K562 (cell line): ENCODE data around the gene EVL. TPM values are rescaled to one million over a fixed set of nuclear protein-coding genes. Genes with fewer than 3 reads are reported as not detected.

Experiments used
- ATAC-seq: fragments of 200-7000 bp; cut with Tn5 transposase; 3 replicates; pipeline ENCODE4 v1.9.1; 2020; ENCODE audit warnings: moderate library complexity
- BruUV-seq: library from RNA; stranded (reverse); fragments of 400-500 nt; replicated peaks from 2 replicates; lab custom pipeline; 2021; lab: Mats Ljungman, UMichigan
- CTCF ChIA-PET: fragments of 300-600 bp; formaldehyde crosslinking; extraction: SDS; loops from one replicate; lab custom pipeline; 2021; ENCODE audit warnings: low intra/inter-chr PET ratio; lab: Yijun Ruan, JAX
- POLR2A ChIA-PET: fragments of 300-600, 350-650 bp; sonication (Branson Sonifier 250); formaldehyde crosslinking; extraction: SDS; loops from one replicate; lab custom pipeline; 2021; ENCODE audit warnings: antibody characterized with exemption, inconsistent platforms; lab: Yijun Ruan, JAX
- DNase-seq, 4 experiments: peaks; one replicate each; pipeline versions ENCODE4 v3.0.0 to v3.0.0-alpha.2; 2011 to 2018; ENCODE audit warnings: low spot score in 3 of 4, mixed read lengths in 3 of 4; ENCODE audit errors: extremely low read depth in 1 of 4
- FAIRE-seq: peaks from 2 replicates; lab custom pipeline; 2011; peaks lifted over from hg19 to GRCh38; lab: Jason Lieb, UNC
- H2AFZ ChIP-seq: 2 replicates; pipeline ENCODE4 v1.6.0; 2011; ENCODE audit warnings: low read depth, low read length, control low read depth, inconsistent platforms
- H3K27ac ChIP-seq: fragments of 200-600 bp; 3 replicates; pipeline ENCODE4 v1.8.0; 2011; ENCODE audit warnings: low read depth, mild to moderate bottlenecking, control low read depth, inconsistent platforms, low read length, moderate library complexity, mixed read lengths; ENCODE audit errors: extremely low read depth
- H3K27me3 ChIP-seq, 2 experiments: fragments of 300-600 bp in 1 of 2; 2 replicates in 1 of 2; 3 replicates in 1 of 2; pipeline versions ENCODE4 v1.6.0 to v1.8.0; 2011; ENCODE audit warnings: inconsistent platforms in 2 of 2, low read length in 2 of 2, mild to moderate bottlenecking in 1 of 2, mixed read lengths in 1 of 2, moderate library complexity in 1 of 2; ENCODE audit not compliant: control insufficient read depth in 2 of 2, insufficient read depth in 2 of 2
- H3K36me3 ChIP-seq: fragments of 300-600 bp; 3 replicates; pipeline ENCODE4 v1.8.0; 2011; ENCODE audit warnings: mild to moderate bottlenecking, low read length, inconsistent platforms; ENCODE audit not compliant: control insufficient read depth, insufficient read depth
- H3K4me1 ChIP-seq, 2 experiments: fragments of 200-600 bp in 1 of 2; replicated peaks in 1 of 2; 2 replicates in 1 of 2; 3 replicates in 1 of 2; pipeline versions ENCODE4 v1.5.1 to v1.8.0; 2011; ENCODE audit warnings: inconsistent platforms in 2 of 2, low read length in 2 of 2, mild to moderate bottlenecking in 1 of 2, mixed read lengths in 1 of 2, moderate library complexity in 1 of 2; ENCODE audit not compliant: control insufficient read depth in 2 of 2, insufficient read depth in 2 of 2
- H3K4me2 ChIP-seq: 2 replicates; pipeline ENCODE4 v1.6.1; 2011; ENCODE audit warnings: low read length, control low read depth, inconsistent platforms, mixed read lengths; ENCODE audit not compliant: insufficient read depth
- H3K4me3 ChIP-seq: fragments of 200-600 bp; sonication (generic), shearing (Covaris generic); 2 replicates; pipeline ENCODE4 v1.5.1; 2016; ENCODE audit warnings: control low read depth, inconsistent platforms
- H3K79me2 ChIP-seq: fragments of 200-600 bp; 3 replicates; pipeline ENCODE4 v1.8.0; 2011; ENCODE audit warnings: low read length, inconsistent platforms; ENCODE audit not compliant: control insufficient read depth, insufficient read depth
- H3K9ac ChIP-seq, 2 experiments: 2 replicates each; pipeline versions ENCODE4 v1.6.0 to v1.6.1; 2011; ENCODE audit warnings: low read depth in 2 of 2, low read length in 2 of 2, control low read depth in 1 of 2, inconsistent platforms in 1 of 2, mild to moderate bottlenecking in 1 of 2, mixed read lengths in 1 of 2; ENCODE audit not compliant: insufficient read depth in 1 of 2
- H3K9me1 ChIP-seq: one replicate; pipeline ENCODE4 v1.6.0; 2011; ENCODE audit warnings: inconsistent platforms, mild to moderate bottlenecking, low read length, moderate library complexity; ENCODE audit not compliant: control insufficient read depth, insufficient read depth
- H3K9me3 ChIP-seq: replicated peaks from 2 replicates; pipeline ENCODE4 v1.5.1; 2011; ENCODE audit warnings: low read depth, low read length, inconsistent platforms; ENCODE audit not compliant: control insufficient read depth, insufficient read depth
- H4K20me1 ChIP-seq: replicated peaks from 2 replicates; pipeline ENCODE4 v1.6.1; 2011; ENCODE audit warnings: low read length, inconsistent platforms, mixed read lengths; ENCODE audit not compliant: control insufficient read depth, insufficient read depth
- HSF4 ChIP-seq: fragments of 250-450 bp; sonication (Bioruptor Pico); IDR thresholded peaks from 2 replicates; pipeline ENCODE4 v2.1.2; 2022; ENCODE audit warnings: mild to moderate bottlenecking, moderate library complexity, borderline replicate concordance
- NR4A1 ChIP-seq, 2 experiments: fragments of 250-450 bp in 1 of 2; fragments of 450-650 bp in 1 of 2; sonication (Bioruptor Pico) in 1 of 2; IDR thresholded peaks; 2 replicates each; pipeline versions ENCODE4 v1.4.0 to v1.6.1; 2016 to 2020; ENCODE audit warnings: mild to moderate bottlenecking in 2 of 2, missing compliant biosample characterization in 1 of 2, missing genetic modification characterization in 1 of 2, moderate library complexity in 1 of 2
- RUNX1 ChIP-seq: sonication (generic); IDR thresholded peaks from 2 replicates; pipeline ENCODE4 v1.6.1; 2016; ENCODE audit warnings: antibody characterized with exemption, low read depth
- TEAD2 ChIP-seq: fragments of 450-650 bp; IDR thresholded peaks from 2 replicates; pipeline ENCODE4 v1.6.1; 2016; ENCODE audit warnings: missing genetic modification characterization, control low read depth, missing compliant biosample characterization
- ZNF586 ChIP-seq: fragments of 450-650 bp; formaldehyde crosslinking; conservative IDR thresholded peaks from 2 replicates; pipeline ENCODE4 v1.4.0; 2020; ENCODE audit warnings: mild to moderate bottlenecking, moderate library complexity
- WGBS: fragments of 100-300 bp; shearing (Covaris generic); methylation state at CpG from one replicate; pipeline ENCODE4 v1.1.6; 2016; ENCODE audit warnings: low coverage, mixed read lengths; ENCODE audit not compliant: insufficient coverage; ENCODE audit errors: missing lambda C conversion rate; 5-methylcytosine and 5-hydroxymethylcytosine counted together
- in situ Hi-C: fragments of 300-500 bp; cut with MboI; formaldehyde crosslinking; loops from 4 replicates; pipeline ENCODE4 v1.15.0; 2018; ENCODE audit warnings: inconsistent platforms, mixed read lengths
- intact Hi-C: fragments of 100-400 bp; cut with micrococcal nuclease; formaldehyde crosslinking; loops from 2 replicates; pipeline ENCODE4 v1.14.2; 2022
- polyA plus RNA-seq, 8 experiments: library from polyadenylated mRNA; depleted of rRNA in 4 of 8; stranded (reverse) in 5 of 8; unstranded in 3 of 8; fragments of >200 nt; fragmentation: Nextera tagmentation in 2 of 8; fragmentation: Illumina TruSeq in 1 of 8; extraction: Ambion mirVana in 2 of 8; extraction: Trizol in 1 of 8; gene quantifications; 2 replicates each; pipeline versions ENCODE4 v1.2.1 to v1.2.3, GENCODE V29; 2011 to 2014; ENCODE audit warnings: inconsistent platforms in 1 of 8, missing spikeins in 1 of 8
- total RNA-seq, 7 experiments: library from RNA; depleted of rRNA in 6 of 7; stranded (reverse); fragments of >200 nt in 6 of 7; fragmentation: Illumina TruSeq in 2 of 7; extraction: Trizol in 2 of 7; gene quantifications; 2 replicates each; pipeline versions ENCODE4 v1.2.1 to v1.2.3, GENCODE V29; 2011 to 2021; ENCODE audit warnings: low replicate concordance in 1 of 7
- TF ChIP-seq, protein P1 (sequence below): sonication (generic); formaldehyde crosslinking; IDR thresholded peaks from 2 replicates; pipeline ENCODE4 v1.8.0; 2022; ENCODE audit warnings: missing genetic modification reagents, mild to moderate bottlenecking, borderline replicate concordance

EVL gene
- total and polyA plus RNA-seq, 9 of the 15 experiments (the other 6 are each of a cell fraction or from before 2014, with no cell fraction given) = 2.9 to 43.4 (median 23.9) TPM

DNA sequence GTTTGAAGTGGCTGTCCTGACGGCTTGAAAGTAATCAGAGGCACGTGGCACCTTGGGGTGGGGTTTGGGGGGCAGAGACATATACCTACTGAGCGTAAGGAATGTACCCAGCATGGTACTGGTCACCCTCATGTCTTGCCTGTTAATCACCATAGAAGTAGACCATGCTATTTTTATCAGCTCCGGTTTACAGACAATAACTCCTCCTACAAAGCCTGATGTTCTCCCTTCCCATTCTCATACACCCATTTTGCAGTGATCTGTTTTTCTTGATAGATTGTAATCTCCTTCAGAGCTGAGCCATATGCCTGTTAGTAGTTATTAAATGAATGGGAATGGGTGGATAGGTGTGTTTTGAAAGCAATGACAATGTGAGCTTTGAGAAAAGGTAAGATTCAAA, 10.5 kb downstream of the EVL start:
- peak overlapping the region; percentile 24; the same call in 1 of the 3 replicates for H3K27ac ChIP-seq
- peaks cover 29% of the 10 kb centered on the region; the same call in 2 of the 3 replicates for H3K79me2 ChIP-seq
- 34% methylated on average over 4 of the region's 4 CpGs for whole genome bisulfite sequencing
- ATAC-seq = no peak
- no peaks in the 10 kb centered on the region for H3K27me3 ChIP-seq
- no peaks in the 10 kb centered on the region for H4K20me1 ChIP-seq
- no peaks in the 10 kb centered on the region for H3K9me1 ChIP-seq
- intact Hi-C loops = loop anchor here (1.0 to 5.0 kb wide), 3 partner anchors 33 to 117 kb away; no protein-coding TSS in a partner anchor
- no peaks in the 10 kb centered on the region for H3K9me3 ChIP-seq
- FAIRE-seq = no peak
- DNase-seq = no peak
- no peak overlapping the region for H2AFZ ChIP-seq
- no peak overlapping the region for H3K4me3 ChIP-seq
- no TSS peak for BruUV-seq
- H3K9ac ChIP-seq = peak overlapping the region in 1 of 2 experiments; percentile 16; a peak in 1 of 4 replicates
- H3K4me2 ChIP-seq = no peak overlapping the region
- in situ Hi-C loops = no loop called here
- TF ChIP-seq, protein P1, sequence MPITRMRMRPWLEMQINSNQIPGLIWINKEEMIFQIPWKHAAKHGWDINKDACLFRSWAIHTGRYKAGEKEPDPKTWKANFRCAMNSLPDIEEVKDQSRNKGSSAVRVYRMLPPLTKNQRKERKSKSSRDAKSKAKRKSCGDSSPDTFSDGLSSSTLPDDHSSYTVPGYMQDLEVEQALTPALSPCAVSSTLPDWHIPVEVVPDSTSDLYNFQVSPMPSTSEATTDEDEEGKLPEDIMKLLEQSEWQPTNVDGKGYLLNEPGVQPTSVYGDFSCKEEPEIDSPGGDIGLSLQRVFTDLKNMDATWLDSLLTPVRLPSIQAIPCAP (CRISPR knock-in tag) = no peak
- TF ChIP-seq TEAD2 (tag) = no peak
- TF ChIP-seq RUNX1 = no peak
- no peak for TF ChIP-seq NR4A1 (CRISPR knock-in tag; IDR thresholded peaks at IDR 0.05)
- no peak for TF ChIP-seq NR4A1 (tag; IDR thresholded peaks at IDR 0.05)
- TF ChIP-seq HSF4 (CRISPR knock-in tag) = no peak
- TF ChIP-seq ZNF586 (CRISPR knock-in tag) = no peak
- TF ChIP-seq, all 486 proteins: peak for 0
- POLR2A ChIA-PET = interaction anchor here (0.9 to 1.3 kb wide), 2 partner anchors 10 to 51 kb away, joined by 3 to 6 read pairs; partner anchors contain the start of gene EVL
- CTCF ChIA-PET = interaction anchor here (2.1 kb wide), 1 partner anchor 33 kb away, joined by 7 read pairs; no protein-coding TSS in a partner anchor
- H3K36me3 ChIP-seq = no peaks in the 10 kb centered on the region
- H3K4me1 ChIP-seq = peaks cover 31 to 44% of the 10 kb centered on the region in 2 experiments
